ENCODE data around the gene ADIG.

ADIG gene

DNA sequence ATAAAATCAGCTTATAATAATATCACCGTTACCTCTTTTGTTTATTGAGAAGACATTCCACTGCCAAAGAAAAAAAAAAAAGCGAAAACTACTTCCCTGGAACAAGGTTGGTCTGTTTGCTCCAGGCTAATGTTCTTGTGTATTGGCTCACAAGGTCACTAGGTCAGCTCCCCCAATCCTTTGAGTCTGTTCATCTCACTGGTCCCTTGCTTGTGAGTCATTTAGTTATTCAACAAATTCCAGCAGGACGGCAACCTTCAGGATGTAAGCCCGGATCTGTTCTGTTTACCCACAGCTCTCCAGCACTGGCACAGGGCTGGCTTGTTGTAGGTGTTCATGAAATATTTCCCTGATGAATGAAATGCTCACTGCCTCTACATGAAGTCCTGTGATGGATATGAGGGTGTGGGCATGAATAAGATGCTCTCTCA, 23.9 kb downstream of the ADIG start:
- DNase-seq, result no peak

- no peak for DNase-seq
Observed at GRCh38 chr20:38607351-38607750, 26.4 kb downstream of the ADIG start.

- no peak for DNase-seq
Observed at GRCh38 chr20:38608188-38608587, 27.2 kb downstream of the ADIG start.

DNA sequence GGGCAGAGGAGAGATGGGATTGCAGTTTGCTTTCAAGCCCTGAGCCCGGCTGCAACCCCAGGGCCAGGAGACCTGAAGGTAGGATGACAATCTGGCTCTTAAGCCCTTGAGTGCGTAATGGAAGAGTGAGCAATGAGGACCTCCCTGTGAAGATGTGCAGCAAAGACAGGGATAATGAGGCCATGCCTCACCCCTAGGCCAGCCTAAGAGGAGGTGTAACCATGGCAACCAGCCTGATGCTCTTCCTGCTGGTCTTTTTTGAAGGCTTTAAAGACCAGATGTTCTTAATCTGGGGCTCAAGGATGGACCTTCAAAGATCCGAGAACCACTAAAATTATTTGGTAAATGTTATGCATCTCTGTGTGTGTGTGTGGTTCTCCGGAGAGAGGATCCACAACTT, 28.8 kb downstream of the ADIG start:
- no peak for DNase-seq

DNA sequence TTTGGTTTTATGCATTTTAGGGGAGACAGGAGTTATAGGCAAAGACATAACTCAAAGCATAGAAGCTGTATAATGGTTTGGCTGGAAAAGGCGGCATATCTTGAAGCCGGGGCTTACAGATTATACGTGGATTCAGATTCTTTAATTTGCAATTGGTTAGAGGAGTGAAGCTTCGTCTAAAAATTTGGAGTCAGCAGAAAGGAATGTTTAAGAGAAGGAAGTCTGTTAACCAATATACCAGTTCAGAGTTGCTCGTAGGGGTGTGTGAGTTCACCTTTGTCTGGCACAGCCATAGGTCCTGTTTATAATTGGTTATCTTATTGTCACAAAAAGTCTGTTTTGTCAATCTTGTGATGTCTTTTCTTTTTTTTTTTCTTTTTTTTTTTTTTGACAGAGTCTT, 29.5 kb downstream of the ADIG start:
- no peak for DNase-seq

DNA sequence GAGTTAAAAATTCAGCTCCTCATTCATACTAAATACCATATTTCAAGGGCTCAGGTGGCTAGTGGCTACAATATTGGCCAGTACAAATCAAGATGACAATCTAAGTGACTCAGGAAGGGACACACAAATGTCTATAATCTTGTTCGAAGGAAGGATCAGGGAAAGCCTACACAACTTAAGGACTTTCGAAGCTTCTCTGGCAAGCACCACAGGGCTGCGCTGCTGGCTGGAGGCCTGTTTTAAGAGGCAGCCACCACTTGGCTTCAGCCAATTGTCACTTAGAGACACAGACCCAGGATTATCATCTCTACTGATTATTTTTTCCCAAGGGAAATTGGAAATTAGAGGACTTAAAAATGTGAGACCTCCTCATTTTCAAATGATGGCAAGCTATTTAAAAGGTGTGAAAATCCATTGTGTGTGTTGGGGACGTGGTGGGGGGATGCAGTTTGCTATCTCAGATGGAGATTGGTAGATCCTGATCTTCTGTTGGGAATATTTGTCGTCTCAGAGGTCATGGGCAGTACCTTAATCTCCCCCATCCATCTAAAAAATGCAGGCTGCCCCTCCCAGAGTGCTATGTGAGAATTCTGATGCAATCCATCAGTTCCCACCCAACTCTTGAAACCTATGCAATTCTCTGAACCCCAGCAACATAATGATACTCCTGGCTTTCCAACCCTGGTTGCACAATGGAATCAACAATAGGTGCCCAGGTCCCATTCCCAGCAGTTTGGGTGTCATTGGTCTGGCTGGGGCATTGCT, 31.9 kb downstream of the ADIG start:
- DNase-seq, result no peak

GRCh38 chr20:38615283-38615682, 34.3 kb downstream of the ADIG start:
- DNase-seq, result no peak

DNA sequence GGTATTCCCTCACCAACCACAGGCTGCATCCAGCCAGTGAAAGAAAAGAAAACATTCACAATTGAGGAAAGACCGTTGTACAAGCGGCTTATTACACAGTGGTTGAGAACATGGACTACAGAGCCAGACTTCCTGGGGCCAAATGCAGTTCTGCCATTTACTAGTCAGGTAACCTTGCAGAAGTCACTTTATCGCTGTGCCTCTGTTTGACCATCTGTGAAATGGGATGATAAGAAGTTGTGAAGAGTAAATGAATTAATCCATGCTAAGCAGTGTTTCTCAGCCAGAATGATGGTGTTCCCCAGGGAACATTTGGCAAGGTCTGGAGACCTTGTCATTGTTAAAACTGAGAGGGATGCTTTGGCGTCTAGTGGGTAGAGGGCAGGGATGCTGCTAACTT, 35.5 kb downstream of the ADIG start:
- no peak for DNase-seq

DNA sequence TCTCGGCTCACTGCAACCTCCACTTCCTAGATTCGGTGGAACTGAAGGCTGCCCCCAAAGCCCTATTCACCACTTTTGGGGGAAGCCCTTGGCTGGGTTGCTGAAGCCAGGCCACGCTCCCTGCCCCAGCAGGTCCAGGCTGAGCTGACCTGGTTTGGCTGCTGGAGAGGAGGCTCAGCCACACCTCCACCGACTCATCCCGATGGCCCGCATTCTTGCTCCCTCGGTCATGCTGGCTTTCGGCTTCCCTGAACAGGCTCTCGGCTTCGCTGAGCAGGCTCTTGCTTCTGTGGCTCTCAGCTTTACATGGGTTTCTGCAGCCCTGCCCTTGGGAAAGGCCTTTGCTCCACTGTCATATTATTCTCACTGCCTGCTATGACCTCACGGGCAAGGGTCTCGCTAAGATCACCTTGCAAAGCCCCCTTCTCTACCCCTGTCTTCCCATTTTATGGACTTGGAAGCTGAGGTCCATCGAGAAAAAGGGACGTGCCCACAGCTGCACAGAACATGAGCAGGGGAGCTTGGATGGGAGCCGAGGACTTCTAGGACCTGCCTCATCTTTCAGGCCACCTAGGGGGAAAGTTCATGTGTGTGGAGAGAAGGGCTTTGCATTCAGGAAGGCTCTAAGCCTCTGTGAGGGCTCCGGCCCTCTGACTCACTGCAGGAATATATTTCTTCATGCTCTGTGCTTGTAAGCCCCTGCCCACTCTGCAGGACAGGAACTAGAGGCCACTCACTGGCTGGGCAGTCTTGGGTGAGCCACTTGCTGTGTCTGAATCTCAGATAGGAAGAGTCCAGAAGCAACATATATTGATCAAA, 36.2 kb downstream of the ADIG start:
- DNase-seq, result no peak

DNA sequence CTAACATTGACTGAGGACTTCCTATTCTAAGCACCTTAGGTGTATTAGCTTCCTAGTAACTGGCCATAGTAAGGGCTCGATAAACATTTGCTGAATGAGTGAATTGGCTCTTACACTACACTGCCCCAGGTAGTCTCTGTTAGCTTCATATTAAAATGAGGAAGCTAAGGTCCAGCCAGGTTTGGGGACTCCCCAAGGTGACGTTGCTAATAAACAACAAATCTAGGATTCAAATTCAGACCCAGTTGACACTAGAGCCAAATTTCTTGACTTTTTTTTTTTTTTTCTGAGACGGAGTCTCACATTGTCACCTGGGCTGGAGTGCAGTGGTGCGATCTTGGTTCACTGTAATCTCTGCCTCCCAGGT, 36.8 kb downstream of the ADIG start:
- DNase-seq, result no peak

DNA sequence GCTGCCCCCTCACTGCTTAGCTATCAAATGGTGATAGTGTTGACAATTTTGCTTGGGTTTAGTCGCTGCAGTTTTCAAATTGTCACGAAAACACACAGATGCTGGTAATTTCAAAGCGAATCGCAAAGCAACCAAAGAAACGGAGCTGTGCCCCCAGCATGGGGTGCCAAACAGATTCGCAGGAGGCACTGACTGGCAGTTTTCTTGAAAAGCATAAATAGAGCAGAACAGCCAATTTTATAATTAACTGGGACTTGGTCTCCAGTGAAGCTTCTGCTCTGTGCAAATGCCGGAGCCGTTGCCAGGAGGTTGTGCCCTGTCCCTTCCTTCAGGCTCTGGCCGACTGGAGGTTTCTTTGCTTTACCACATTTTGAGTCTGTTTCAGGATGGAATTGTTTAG, 39.4 kb downstream of the ADIG start:
- no peak for DNase-seq

DNA sequence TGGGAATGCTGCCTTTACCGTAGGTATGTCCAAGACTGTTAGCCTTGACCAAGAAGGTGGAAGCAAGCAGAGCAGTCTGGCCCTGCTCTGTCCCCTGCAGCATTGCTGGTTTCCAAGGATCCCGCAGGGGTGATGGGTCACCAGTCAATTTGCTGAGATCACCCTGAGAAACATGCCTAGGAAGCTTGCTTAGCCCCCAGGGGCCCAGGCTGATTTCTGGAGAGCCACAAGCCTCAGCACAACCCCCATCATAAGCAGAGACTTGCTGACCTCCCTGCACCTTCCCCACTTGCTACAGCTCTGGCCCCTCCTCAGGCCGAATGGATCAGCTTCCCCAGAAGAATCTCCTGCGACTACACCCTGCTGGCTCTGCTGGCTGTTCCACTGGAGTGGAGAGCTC, 42.1 kb downstream of the ADIG start:
- DNase-seq, result no peak

DNA sequence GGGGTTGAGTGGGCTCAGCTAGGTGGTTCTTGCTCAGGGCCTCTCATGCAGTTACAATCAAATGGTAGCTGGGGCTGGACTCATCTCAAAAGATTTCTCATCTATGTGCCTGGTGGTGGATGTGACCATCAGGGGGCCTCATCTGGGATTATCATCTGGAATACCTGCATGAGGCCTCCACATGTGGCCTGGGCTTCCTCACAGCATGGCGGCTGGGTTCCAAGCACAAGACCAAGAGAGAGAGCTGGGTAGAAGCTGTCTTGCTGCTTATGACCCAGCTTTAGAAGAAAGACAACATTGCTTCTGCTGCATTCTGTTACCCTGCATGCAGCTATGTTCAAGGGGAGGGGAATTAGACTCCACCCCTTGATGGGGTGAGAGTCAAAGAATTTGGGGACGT, 43.1 kb downstream of the ADIG start:
- no peak for DNase-seq

GRCh38 chr20:38625896-38626295, 44.9 kb downstream of the ADIG start:
- no peak for DNase-seq

- no peak for DNase-seq
Observed at GRCh38 chr20:38626921-38627659, 46.1 kb downstream of the ADIG start.

- DNase-seq, result no peak
Observed at GRCh38 chr20:38628580-38629470, 47.8 kb downstream of the ADIG start.

GRCh38 chr20:38629979-38630378, 49.0 kb downstream of the ADIG start:
- DNase-seq, result no peak

- no peak for DNase-seq
Observed at GRCh38 chr20:38630727-38631126, 49.7 kb downstream of the ADIG start.

DNA sequence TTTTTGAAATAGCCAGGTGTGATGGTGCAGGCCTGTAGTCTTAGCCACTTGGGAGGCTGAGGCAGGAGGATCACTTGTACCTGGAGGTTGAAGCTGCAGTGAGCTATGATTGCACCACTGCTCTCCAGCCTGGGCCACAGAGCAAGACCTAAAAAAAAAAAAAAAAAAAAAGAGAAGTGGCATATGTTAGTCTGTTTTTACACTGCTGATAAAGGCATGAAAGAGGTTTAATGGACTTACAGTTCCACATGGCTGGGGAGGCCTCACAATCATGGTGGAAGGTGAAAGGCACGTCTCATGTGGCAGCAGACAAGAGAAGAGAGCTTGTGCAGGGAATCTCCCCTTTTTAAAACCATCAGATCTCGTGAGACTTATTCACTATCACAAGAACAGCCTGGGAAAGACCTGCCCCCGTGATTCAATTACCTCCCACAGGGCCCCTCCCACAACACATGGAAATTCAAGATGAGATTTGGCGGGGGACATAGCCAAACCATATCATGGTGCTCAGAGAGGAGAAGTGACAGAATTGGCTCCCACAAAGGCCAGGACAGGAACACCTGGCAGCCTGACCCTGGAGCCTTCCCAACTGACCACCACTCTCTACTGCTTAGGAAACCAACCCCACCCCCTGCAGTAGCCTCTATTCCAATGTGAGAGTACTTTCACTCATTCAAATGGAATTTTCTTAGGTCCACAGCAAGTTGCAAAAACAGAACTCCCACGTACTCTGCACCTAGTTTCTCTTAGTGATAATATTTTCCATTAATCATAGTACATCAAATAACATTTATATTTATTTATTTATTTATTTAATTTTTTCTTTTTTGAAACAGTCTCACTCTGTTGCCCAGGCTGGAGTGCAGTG, 50.4 kb downstream of the ADIG start:
- DNase-seq, result no peak

DNA sequence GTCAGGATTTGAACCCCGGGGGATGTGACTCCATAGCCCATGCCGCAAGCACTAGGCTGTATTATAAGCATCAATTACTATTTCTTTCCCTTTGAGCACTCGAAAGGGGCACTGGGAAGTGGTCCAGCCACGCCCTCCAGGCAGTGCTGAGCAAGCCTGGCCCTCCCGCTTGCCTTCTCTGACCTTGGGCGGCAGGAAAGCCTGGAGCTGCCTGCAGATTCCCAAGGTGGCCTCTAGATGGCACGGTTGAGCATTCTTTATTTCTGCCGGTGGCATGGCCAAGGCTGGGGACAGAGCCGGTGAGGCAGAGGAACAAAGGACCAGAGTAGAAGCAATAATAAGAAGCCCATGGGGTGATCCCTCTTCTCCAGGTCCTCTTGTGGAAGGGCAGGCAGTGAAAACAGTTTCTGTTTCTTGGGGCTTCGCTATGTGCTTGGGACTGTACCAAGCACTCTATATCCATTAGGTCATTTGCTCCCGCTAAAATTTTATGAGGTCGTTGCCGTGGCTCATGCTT, 52.6 kb downstream of the ADIG start:
- DNase-seq, result peak; percentile 69

- DNase-seq, result peak; percentile 8
Observed at GRCh38 chr20:38635721-38636288, 54.8 kb downstream of the ADIG start.

All from suppressor macrophage treated with lipopolysaccharide for 4 hours (primary cell).